GM18867 (cell line): ENCODE results near the gene PPP1R2C.

Experiments used
- ATAC-seq: cut with Tn5 transposase; IDR thresholded peaks from one replicate; pipeline ENCODE4 v1.9.1; 2021; ENCODE audit warnings: mild to moderate bottlenecking, moderate library complexity; ENCODE audit not compliant: unreplicated experiment

The PPP1R2C gene

GRCh38 chrX:42751573-42751972 lies 26.4 kb downstream of the PPP1R2C start:
- no peak for ATAC-seq

- no peak for ATAC-seq
Observed at GRCh38 chrX:42748067-42748850, 29.7 kb downstream of the PPP1R2C start.

GRCh38 chrX:42746606-42747005 lies 31.4 kb downstream of the PPP1R2C start:
- ATAC-seq = no peak

- ATAC-seq = no peak
Observed at GRCh38 chrX:42740456-42740855, 37.5 kb downstream of the PPP1R2C start.

GRCh38 chrX:42739741-42740140 lies 38.2 kb downstream of the PPP1R2C start:
- no peak for ATAC-seq

GRCh38 chrX:42739258-42739657 lies 38.7 kb downstream of the PPP1R2C start:
- ATAC-seq = no peak

- no peak for ATAC-seq
Observed at GRCh38 chrX:42738552-42738951, 39.4 kb downstream of the PPP1R2C start.

GRCh38 chrX:42735250-42735649 lies 42.7 kb downstream of the PPP1R2C start:
- no peak for ATAC-seq

- ATAC-seq = no peak
Observed at GRCh38 chrX:42732506-42732905, 45.5 kb downstream of the PPP1R2C start.
